Transverse colon (tissue), 4 donors: ENCODE data around the gene CCT3.

Experiments used
- CTCF ChIP-seq, 5 experiments: fragments of 200-600 bp in 3 of 5; fragments of 450-650 bp in 2 of 5; sonication (generic) in 3 of 5; IDR thresholded peaks; 1 replicate in 2 of 5; 2 replicates in 3 of 5; pipeline ENCODE4 v1.5.1; 2016 to 2017; ENCODE audit warnings: antibody characterized with exemption in 5 of 5, inconsistent platforms in 3 of 5, mild to moderate bottlenecking in 2 of 5, moderate library complexity in 1 of 5
- EP300 ChIP-seq: sonication (generic); formaldehyde crosslinking; IDR thresholded peaks from one replicate; pipeline ENCODE4 v1.6.1; 2017; ENCODE audit warnings: antibody characterized with exemption, low read depth
- POLR2A ChIP-seq: fragments of 450-650 bp; IDR thresholded peaks from one replicate; pipeline ENCODE4 v1.6.1; 2016; ENCODE audit warnings: antibody characterized with exemption, mild to moderate bottlenecking, moderate library complexity
- POLR2AphosphoS5 ChIP-seq, 3 donors: sonication (generic); formaldehyde crosslinking; IDR thresholded peaks; one replicate each; pipeline ENCODE4 v1.6.1; 2016; ENCODE audit warnings: antibody characterized with exemption in 3 of 3

DNA sequence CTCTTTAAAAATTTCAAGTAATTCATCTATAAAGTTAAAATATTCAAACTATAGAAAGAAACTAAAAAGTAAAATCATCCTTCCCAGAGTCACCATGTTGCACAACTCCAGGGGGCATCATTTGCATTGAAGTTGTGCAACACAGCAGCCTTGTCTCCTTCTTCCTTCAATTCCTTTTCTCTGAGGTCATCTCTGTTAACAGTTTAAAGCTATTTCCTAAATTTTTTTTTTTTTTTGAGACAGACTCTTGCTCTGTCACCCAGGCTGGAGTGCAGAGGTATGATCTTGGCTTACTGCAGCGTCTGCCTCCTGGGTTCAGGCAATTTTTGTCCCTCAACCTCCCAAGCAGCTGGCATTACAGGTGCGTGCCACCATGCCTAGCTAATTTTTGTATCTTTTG lies 38.1 kb upstream of the CCT3 start:
- TF ChIP-seq CTCF (IDR thresholded peaks at IDR 0.05) (no peak), POLR2A (no peak), POLR2AphosphoS5 (IDR thresholded peaks at IDR 0.05) (no peak), EP300 (no peak)
